HCT116 (cell line): ENCODE results near the gene SEBOX. TPM values are rescaled to one million over a fixed set of nuclear protein-coding genes. Genes with fewer than 3 reads are reported as not detected.

Experiments used
- ATAC-seq: fragments of 200-7000 bp; cut with Tn5 transposase; 2 replicates; pipeline ENCODE4 v1.9.1; 2020; ENCODE audit warnings: mild to moderate bottlenecking, moderate library complexity
- BruUV-seq: library from RNA; stranded (reverse); fragments of 400-500 nt; replicated peaks from 2 replicates; lab custom pipeline; 2021; lab: Mats Ljungman, UMichigan
- CTCF ChIA-PET: fragments of 300-600 bp; sonication (Branson Sonifier 250); formaldehyde crosslinking; loops from one replicate; lab custom pipeline; 2021; ENCODE audit warnings: antibody characterized with exemption; lab: Charles Lee
- POLR2A ChIA-PET: fragments of 300-600, 350-600 bp; sonication (Branson Sonifier 250); formaldehyde crosslinking; loops from one replicate; lab custom pipeline; 2021; ENCODE audit warnings: antibody characterized with exemption; lab: Charles Lee
- RAD21 ChIA-PET, 2 experiments: fragments of 300-600 bp; sonication (Branson Sonifier 250); formaldehyde crosslinking; loops; one replicate each; lab custom pipeline; 2023; ENCODE audit warnings: low total read pairs in 2 of 2; ENCODE audit not compliant: uncharacterized antibody in 2 of 2, unreplicated experiment in 2 of 2, low non-redundant PET in 1 of 2; lab: Charles Lee
- DNase-seq: peaks from one replicate; pipeline ENCODE4 v3.0.0-alpha.2; 2010; ENCODE audit warnings: low read depth, low spot score
- H2AFZ ChIP-seq: fragments of 200-600 bp; shearing (Covaris generic), sonication (generic); 2 replicates; pipeline ENCODE4 v1.6.1; 2017; ENCODE audit warnings: low read depth, mixed run types, mixed read lengths, antibody characterized with exemption, low read length; ENCODE audit not compliant: poor library complexity, severe bottlenecking
- H3K27ac ChIP-seq: 2 replicates; pipeline ENCODE4 v1.5.1; 2012; ENCODE audit warnings: low read depth, low read length
- H3K27me3 ChIP-seq: fragments of 200-600 bp; sonication (generic); 2 replicates; pipeline ENCODE4 v1.6.1; 2016; ENCODE audit warnings: mixed run types, low read length, mixed read lengths; ENCODE audit not compliant: insufficient read depth
- H3K36me3 ChIP-seq, 2 experiments: fragments of 200-500 bp in 1 of 2; fragments of 200-600 bp in 1 of 2; sonication (Bioruptor generic) in 1 of 2; sonication (generic) in 1 of 2; 2 replicates each; pipeline versions ENCODE4 v1.5.1 to v1.6.1; 2014 to 2016; ENCODE audit warnings: low read length in 2 of 2, inconsistent platforms in 1 of 2, mixed read lengths in 1 of 2, mixed run types in 1 of 2; ENCODE audit not compliant: insufficient read depth in 2 of 2, control insufficient read depth in 1 of 2
- H3K4me1 ChIP-seq, 2 experiments: fragments of 200-600 bp in 1 of 2; sonication (generic) in 1 of 2; 2 replicates each; pipeline versions ENCODE4 v1.5.1 to v1.6.1; 2012 to 2017; ENCODE audit warnings: low read length in 2 of 2, inconsistent platforms in 1 of 2, mild to moderate bottlenecking in 1 of 2, mixed read lengths in 1 of 2, mixed run types in 1 of 2, moderate library complexity in 1 of 2; ENCODE audit not compliant: insufficient read depth in 2 of 2, control insufficient read depth in 1 of 2
- H3K4me2 ChIP-seq: fragments of 200-600 bp; sonication (generic); 2 replicates; pipeline ENCODE4 v1.6.1; 2017; ENCODE audit warnings: mixed run types, low read length, mixed read lengths
- H3K4me3 ChIP-seq, 2 experiments: fragments of 200-600 bp in 1 of 2; sonication (generic) in 1 of 2; replicated peaks in 1 of 2; 2 replicates each; pipeline ENCODE4 v1.5.1; 2011 to 2016; ENCODE audit warnings: low read length in 2 of 2, control low read depth in 1 of 2, low read depth in 1 of 2, mild to moderate bottlenecking in 1 of 2, mixed read lengths in 1 of 2, mixed run types in 1 of 2
- H3K79me2 ChIP-seq: fragments of 200-600 bp; sonication (generic); 2 replicates; pipeline ENCODE4 v1.6.1; 2017; ENCODE audit warnings: mild to moderate bottlenecking, mixed run types, low read length, moderate library complexity, mixed read lengths; ENCODE audit not compliant: insufficient read depth
- H3K9ac ChIP-seq: fragments of 200-600 bp; sonication (generic); 2 replicates; pipeline ENCODE4 v1.6.1; 2016; ENCODE audit warnings: low read length, mixed read lengths
- H3K9me2 ChIP-seq: fragments of 200-600 bp; sonication (generic), shearing (Covaris generic); 2 replicates; pipeline ENCODE4 v1.6.1; 2017; ENCODE audit warnings: mixed run types, mild to moderate bottlenecking, moderate library complexity; ENCODE audit not compliant: insufficient read depth
- H3K9me3 ChIP-seq, 2 experiments: fragments of 200-500 bp in 1 of 2; fragments of 200-600 bp in 1 of 2; sonication (Bioruptor generic) in 1 of 2; sonication (generic) in 1 of 2; 2 replicates each; pipeline ENCODE4 v1.6.1; 2014 to 2017; ENCODE audit warnings: low read length in 2 of 2, mixed read lengths in 2 of 2, inconsistent platforms in 1 of 2, low read depth in 1 of 2, mild to moderate bottlenecking in 1 of 2, mixed run types in 1 of 2, moderate library complexity in 1 of 2; ENCODE audit not compliant: control insufficient read depth in 1 of 2, insufficient read depth in 1 of 2
- H4K20me1 ChIP-seq: fragments of 200-600 bp; sonication (generic), shearing (Covaris generic); 2 replicates; pipeline ENCODE4 v1.6.1; 2017; ENCODE audit warnings: mixed run types, mild to moderate bottlenecking, moderate library complexity; ENCODE audit not compliant: insufficient read depth
- ATF3 ChIP-seq: IDR thresholded peaks from 2 replicates; pipeline ENCODE4 v1.6.1; 2012
- CBX3 ChIP-seq: IDR thresholded peaks from 2 replicates; pipeline ENCODE4 v1.6.1; 2012; ENCODE audit warnings: low read depth
- CEBPB ChIP-seq: IDR thresholded peaks from 2 replicates; pipeline ENCODE4 v1.6.1; 2012; ENCODE audit warnings: low read depth
- EGR1 ChIP-seq: IDR thresholded peaks from 2 replicates; pipeline ENCODE4 v1.6.1; 2012; ENCODE audit warnings: low read depth
- ELF1 ChIP-seq: IDR thresholded peaks from 2 replicates; pipeline ENCODE4 v1.6.1; 2012; ENCODE audit warnings: low read depth, borderline replicate concordance
- EZH2 ChIP-seq: fragments of 200-600 bp; sonication (generic); IDR thresholded peaks from 2 replicates; pipeline ENCODE4 v1.6.1; 2017; ENCODE audit warnings: antibody characterized with exemption, mixed run types
- EZH2phosphoT487 ChIP-seq: fragments of 200-600 bp; IDR thresholded peaks from 2 replicates; pipeline ENCODE4 v1.6.1; 2018; ENCODE audit warnings: antibody characterized with exemption, borderline replicate concordance
- FOSL1 ChIP-seq: IDR thresholded peaks from 2 replicates; pipeline ENCODE4 v1.6.1; 2012; ENCODE audit warnings: low read depth
- JUND ChIP-seq: IDR thresholded peaks from 2 replicates; pipeline ENCODE4 v1.6.1; 2012
- POLR2A ChIP-seq: IDR thresholded peaks from 2 replicates; pipeline ENCODE4 v1.7.0; 2011; ENCODE audit warnings: borderline replicate concordance; ENCODE audit not compliant: insufficient read depth, insufficient read length; ENCODE audit errors: extremely low read depth
- POLR2AphosphoS5 ChIP-seq: IDR thresholded peaks from 2 replicates; pipeline ENCODE4 v1.6.1; 2011; ENCODE audit warnings: mild to moderate bottlenecking, low read depth, low read length, moderate library complexity
- RAD21 ChIP-seq: IDR thresholded peaks from 2 replicates; pipeline ENCODE4 v1.6.1; 2012; ENCODE audit warnings: low read depth, mild to moderate bottlenecking
- SIN3A ChIP-seq: IDR thresholded peaks from 2 replicates; pipeline ENCODE4 v1.6.1; 2012; ENCODE audit warnings: low read depth
- SP1 ChIP-seq: IDR thresholded peaks from 2 replicates; pipeline ENCODE4 v1.6.1; 2012; ENCODE audit warnings: low read depth
- SRF ChIP-seq: IDR thresholded peaks from 2 replicates; pipeline ENCODE4 v1.6.1; 2012; ENCODE audit warnings: low read depth
- TCF7L2 ChIP-seq: IDR thresholded peaks from 2 replicates; pipeline ENCODE4 v1.7.0; 2011; ENCODE audit warnings: borderline replicate concordance, inconsistent platforms; ENCODE audit not compliant: insufficient read depth, insufficient read length; ENCODE audit errors: extremely low read depth
- ZBTB33 ChIP-seq: IDR thresholded peaks from 2 replicates; pipeline ENCODE4 v1.6.1; 2011; ENCODE audit warnings: mild to moderate bottlenecking, low read length, moderate library complexity; ENCODE audit not compliant: insufficient replicate concordance; ENCODE audit errors: extremely low read depth
- ZFX ChIP-seq: fragments of 450-650 bp; IDR thresholded peaks from 2 replicates; pipeline ENCODE4 v1.6.1; 2017
- ZNF274 ChIP-seq: fragments of 200-500 bp; sonication (Bioruptor generic); IDR thresholded peaks from 2 replicates; pipeline ENCODE4 v1.6.1; 2014; ENCODE audit warnings: mild to moderate bottlenecking, low read depth, low read length, inconsistent platforms
- intact Hi-C: fragments of 100-400 bp; cut with micrococcal nuclease; formaldehyde crosslinking; loops from 2 replicates; pipeline ENCODE4 v1.10.0; 2022
- total RNA-seq: library from RNA; stranded (reverse); gene quantifications from one replicate; pipeline ENCODE4 v1.2.1, GENCODE V29; 2021; ENCODE audit not compliant: unreplicated experiment

SEBOX gene
- total RNA-seq, 1 experiment from 2014 or later: not detected

- no peaks in the 10 kb centered on the region for H4K20me1 ChIP-seq
- no peak overlapping the region for H3K27ac ChIP-seq
- intact Hi-C loops: no loop called here
- no peak overlapping the region for H3K9ac ChIP-seq
- DNase-seq: no peak
- CTCF ChIA-PET: no interaction called here
- H3K36me3 ChIP-seq: no peaks in the 10 kb centered on the region
- BruUV-seq: no TSS peak
- H3K79me2 ChIP-seq: no peaks in the 10 kb centered on the region
- no peaks in the 10 kb centered on the region for H3K4me1 ChIP-seq
- H3K9me3 ChIP-seq: no peaks in the 10 kb centered on the region
- no peaks in the 10 kb centered on the region for H3K27me3 ChIP-seq
- no peak overlapping the region for H3K4me2 ChIP-seq
- POLR2A ChIA-PET: no interaction called here
- H2AFZ ChIP-seq: no peak overlapping the region
- no peak overlapping the region for H3K4me3 ChIP-seq
- RAD21 ChIA-PET: no interaction called here
- TF ChIP-seq ELF1 (no peak), SRF (no peak), EGR1 (no peak), SIN3A (no peak), JUND (no peak), POLR2A (no peak), EZH2phosphoT487 (no peak), CEBPB (no peak), TCF7L2 (no peak), SP1 (no peak), RAD21 (no peak), ZNF274 (no peak), ZBTB33 (no peak), CBX3 (no peak), ATF3 (no peak), ZFX (no peak), FOSL1 (no peak), POLR2AphosphoS5 (no peak), EZH2 (no peak)
- ATAC-seq: no peak
- no peaks in the 10 kb centered on the region for H3K9me2 ChIP-seq
These were observed 26.4 kb upstream of the SEBOX start for GRCh38 chr17:28391401-28391800.
